ENCODE results near the gene CAMK4.

CAMK4 gene

GRCh38 chr5:111198281-111198966 is 25.8 kb upstream of the CAMK4 start:
- ChIA-PET POLR2A (ENCODE audit: low non-redundant PET) (no interaction called here), CTCF (interaction anchor here (0.6 kb wide), 1 partner anchor 8 kb away, joined by 3 read pairs; no protein-coding TSS in a partner anchor)
- no peak for DNase-seq (ENCODE audit: low spot score)
- TF ChIP-seq, protein P1, sequence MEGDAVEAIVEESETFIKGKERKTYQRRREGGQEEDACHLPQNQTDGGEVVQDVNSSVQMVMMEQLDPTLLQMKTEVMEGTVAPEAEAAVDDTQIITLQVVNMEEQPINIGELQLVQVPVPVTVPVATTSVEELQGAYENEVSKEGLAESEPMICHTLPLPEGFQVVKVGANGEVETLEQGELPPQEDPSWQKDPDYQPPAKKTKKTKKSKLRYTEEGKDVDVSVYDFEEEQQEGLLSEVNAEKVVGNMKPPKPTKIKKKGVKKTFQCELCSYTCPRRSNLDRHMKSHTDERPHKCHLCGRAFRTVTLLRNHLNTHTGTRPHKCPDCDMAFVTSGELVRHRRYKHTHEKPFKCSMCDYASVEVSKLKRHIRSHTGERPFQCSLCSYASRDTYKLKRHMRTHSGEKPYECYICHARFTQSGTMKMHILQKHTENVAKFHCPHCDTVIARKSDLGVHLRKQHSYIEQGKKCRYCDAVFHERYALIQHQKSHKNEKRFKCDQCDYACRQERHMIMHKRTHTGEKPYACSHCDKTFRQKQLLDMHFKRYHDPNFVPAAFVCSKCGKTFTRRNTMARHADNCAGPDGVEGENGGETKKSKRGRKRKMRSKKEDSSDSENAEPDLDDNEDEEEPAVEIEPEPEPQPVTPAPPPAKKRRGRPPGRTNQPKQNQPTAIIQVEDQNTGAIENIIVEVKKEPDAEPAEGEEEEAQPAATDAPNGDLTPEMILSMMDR (conservative IDR thresholded peaks at IDR 0.05; ENCODE audit: low read depth), result no peak
- H3K27ac ChIP-seq, result no peak overlapping the region

GRCh38 chr5:111200828-111201227 is 23.4 kb upstream of the CAMK4 start:
- no peak for DNase-seq (ENCODE audit: low spot score)
- ChIA-PET CTCF (no interaction called here), POLR2A (ENCODE audit: low non-redundant PET) (no interaction called here)
- no peak overlapping the region for H3K27ac ChIP-seq
- TF ChIP-seq, protein P1 (conservative IDR thresholded peaks at IDR 0.05; ENCODE audit: low read depth), result no peak

DNA sequence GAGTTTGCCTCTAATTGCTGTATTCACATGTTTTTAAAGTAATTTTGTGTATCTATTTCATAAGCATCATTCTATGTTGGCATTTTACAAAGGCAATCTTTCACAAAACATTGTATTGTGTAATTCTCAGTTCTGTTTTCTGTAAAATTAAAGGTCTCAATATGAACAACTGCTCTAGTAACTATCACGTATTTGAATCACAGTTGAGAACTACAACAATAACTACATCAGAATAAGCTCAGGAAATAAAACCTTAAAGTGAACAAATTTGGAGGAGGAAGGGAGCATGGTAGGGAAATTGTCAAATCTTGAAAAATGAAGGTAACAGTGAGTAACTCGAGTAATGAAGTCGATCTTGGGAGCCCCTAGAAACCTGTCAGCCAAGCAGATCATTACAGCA is 22.5 kb upstream of the CAMK4 start:
- TF ChIP-seq, protein P1 (conservative IDR thresholded peaks at IDR 0.05; ENCODE audit: low read depth), result no peak
- DNase-seq (ENCODE audit: low spot score), result no peak
- no peak overlapping the region for H3K27ac ChIP-seq
- POLR2A ChIA-PET (ENCODE audit: low non-redundant PET), result no interaction called here
- CTCF ChIA-PET, result no interaction called here

DNA sequence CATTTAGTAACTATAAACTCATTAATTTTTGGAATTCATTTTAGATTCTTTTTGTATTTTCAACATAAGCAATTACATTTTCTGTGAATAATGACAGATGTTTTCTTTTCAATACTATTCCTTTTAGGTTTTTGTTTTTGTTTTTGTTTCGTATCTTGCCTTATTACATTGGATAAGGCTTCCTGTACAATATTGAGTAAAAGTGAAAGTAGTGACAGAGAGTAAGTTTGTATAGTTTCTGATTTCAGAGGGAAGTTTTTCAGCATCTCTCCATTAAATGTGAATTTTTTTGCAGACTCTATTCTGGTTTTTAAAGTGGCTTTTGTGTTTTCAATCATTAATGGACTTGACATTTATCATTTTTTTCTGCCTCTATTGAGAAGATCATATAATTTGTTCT is 12.8 kb upstream of the CAMK4 start:
- TF ChIP-seq, protein P1 (conservative IDR thresholded peaks at IDR 0.05; ENCODE audit: low read depth), result peak; percentile 12; the same call in 1 of the 2 replicates
- CTCF ChIA-PET, result no interaction called here
- DNase-seq (ENCODE audit: low spot score), result no peak
- H3K27ac ChIP-seq, result no peak overlapping the region
- POLR2A ChIA-PET (ENCODE audit: low non-redundant PET), result no interaction called here

DNA sequence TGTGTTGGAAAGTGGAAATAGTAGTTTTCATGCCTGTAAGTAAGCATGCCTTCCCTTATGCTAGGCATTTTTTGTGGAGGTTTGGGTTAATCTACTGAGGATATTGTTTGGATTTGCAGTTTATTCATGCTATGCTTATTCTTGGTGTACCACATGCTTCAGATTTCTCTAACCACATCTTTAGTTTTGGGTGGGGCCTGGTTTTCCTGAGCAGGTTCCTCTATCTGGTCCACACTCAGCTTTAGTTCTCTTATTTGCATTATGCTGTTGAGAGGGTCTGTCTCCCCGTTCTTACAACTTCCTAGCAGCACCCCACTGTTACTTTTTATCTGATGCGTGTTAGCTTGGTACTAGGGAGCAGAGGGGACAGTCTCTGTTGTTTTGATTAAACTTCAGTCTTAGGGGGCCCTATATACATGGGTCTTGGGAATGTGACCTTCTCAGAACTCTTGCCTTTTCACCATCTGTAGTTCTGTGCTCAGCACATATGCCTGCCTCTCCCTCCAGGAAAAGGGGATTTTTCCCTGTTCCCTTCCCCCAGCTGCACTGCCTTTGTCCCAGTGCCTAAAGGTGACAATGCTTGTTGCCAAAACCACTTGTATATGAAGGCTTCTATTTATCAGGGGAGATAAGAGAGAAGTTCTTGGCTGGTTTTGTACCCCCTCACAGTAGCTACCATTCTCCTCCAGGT is 10.0 kb upstream of the CAMK4 start:
- ChIA-PET POLR2A (ENCODE audit: low non-redundant PET) (no interaction called here), CTCF (no interaction called here)
- H3K27ac ChIP-seq, result no peak overlapping the region
- DNase-seq (ENCODE audit: low spot score), result no peak
- TF ChIP-seq, protein P1 (conservative IDR thresholded peaks at IDR 0.05; ENCODE audit: low read depth), result no peak

DNA sequence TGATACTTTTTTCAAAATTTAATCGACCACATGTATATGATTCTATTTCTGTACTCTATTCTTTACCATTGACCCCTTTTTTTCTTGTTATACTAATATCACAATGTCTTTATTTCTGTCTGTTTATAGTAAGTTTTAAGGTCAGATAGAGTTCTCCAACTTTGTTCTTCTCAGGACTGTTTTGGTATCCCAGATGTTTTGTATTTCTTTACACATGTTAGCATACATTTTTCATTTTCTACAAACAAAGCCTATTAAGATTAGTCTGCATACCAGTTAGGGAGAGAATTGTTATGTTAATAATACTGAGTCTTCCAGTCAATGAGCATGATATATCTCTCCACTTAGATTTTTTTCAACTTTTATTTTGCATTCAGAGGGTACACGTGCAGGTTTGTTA is 8.2 kb upstream of the CAMK4 start:
- ChIA-PET CTCF (no interaction called here), POLR2A (ENCODE audit: low non-redundant PET) (no interaction called here)
- no peak for DNase-seq (ENCODE audit: low spot score)
- TF ChIP-seq, protein P1 (conservative IDR thresholded peaks at IDR 0.05; ENCODE audit: low read depth), result no peak
- no peak overlapping the region for H3K27ac ChIP-seq
